HG03097 (cell line): ENCODE data around the gene BTBD2.

Source experiments
- ATAC-seq: cut with Tn5 transposase; IDR thresholded peaks from one replicate; pipeline ENCODE4 v1.9.1; 2021; ENCODE audit not compliant: unreplicated experiment, low FRiP score

Gene BTBD2

DNA sequence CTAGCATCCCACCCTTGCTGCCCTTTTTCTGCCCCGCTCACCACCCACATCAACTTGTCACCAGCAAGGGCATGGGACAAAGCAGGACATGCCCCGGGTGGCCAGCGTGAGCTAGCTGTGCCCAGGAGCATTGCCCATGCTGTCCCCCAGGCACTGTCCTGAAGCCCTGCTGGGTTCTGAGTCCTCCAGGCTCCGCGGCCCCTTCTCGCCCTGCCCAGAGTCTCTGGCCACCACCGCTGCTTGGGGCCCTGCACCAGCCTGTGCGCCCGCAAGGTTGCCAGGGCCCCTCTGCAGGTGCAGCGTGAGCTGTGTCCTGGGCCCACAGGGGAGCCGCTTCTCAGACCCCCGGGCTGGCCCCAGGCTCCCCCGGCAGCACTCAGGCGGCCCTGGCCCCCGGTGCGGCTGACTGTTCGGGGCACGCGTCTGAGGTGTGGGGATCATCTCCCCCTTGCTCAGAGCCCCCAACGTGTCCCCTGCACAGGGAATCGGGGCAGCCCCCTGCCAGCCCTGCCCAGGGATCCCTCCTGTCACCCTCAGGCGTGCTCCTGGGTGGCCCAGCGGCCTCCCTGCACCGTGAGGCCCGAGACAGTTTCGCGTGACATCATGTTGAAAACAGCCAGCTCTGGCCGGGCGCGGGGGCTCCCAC lies 70.5 kb downstream of the BTBD2 start:
- ATAC-seq = no peak

DNA sequence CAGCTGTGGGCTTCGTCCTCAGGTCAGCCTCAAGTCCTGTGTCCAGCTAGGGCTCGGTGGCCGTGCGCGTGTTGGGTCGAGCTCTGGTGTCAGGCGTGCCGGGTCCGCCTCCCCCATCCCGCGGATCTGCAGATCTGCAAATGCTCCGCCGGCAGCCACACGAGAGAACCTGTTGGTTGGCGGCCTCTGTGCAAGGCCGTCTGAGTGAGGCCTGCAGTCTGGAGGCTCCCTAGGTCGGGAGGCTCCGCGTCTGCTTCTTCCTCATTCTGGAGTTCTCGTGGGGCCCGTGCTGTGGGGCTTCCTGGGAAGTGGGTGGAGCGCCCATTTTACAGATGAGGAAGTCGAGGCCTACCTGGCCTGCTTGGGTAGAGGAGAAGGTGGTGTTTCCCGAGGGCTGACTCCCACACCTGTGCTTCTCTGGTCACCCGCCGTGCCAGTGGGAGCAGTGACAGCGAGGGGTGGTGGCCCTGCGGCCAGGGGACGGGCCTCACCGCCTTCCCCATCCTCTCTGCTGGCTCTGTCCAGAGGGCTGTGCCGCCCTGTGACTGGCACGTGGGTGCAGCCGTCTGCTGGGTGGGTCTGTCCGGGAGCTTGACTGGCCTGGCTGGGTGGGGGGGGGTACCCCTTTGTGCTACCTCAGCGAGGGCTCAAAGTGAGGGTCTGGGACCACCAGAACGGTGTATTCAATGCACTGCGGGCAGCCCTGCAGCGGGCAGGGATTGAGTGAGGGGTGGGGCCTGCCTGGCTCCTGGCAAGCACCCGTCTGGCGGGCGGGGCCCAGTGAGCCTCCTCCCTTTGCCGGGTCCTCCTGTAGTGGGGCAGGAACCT lies 71.2 kb downstream of the BTBD2 start:
- ATAC-seq = no peak

DNA sequence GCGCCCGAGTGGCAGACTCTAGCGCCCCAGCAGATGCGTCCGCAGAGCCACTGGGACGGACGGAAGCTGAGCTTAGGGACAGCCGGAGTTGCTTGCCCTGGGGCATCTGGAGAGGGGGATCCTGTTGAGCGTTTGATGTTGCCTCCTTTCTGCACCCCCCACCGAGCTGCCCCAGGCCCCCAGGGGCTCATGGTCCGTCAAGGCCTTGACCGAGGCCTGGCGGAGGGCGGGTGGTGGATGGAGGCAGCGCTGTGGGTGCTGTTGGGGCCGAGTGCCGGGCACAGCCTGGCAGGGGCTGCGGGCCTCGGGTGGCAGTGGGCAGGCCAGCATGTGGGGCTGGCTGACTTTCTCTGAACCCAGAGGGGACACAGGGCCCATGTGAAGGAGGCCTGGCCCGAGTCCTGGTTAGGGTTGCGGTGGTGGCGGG lies 71.8 kb downstream of the BTBD2 start:
- no peak for ATAC-seq

DNA sequence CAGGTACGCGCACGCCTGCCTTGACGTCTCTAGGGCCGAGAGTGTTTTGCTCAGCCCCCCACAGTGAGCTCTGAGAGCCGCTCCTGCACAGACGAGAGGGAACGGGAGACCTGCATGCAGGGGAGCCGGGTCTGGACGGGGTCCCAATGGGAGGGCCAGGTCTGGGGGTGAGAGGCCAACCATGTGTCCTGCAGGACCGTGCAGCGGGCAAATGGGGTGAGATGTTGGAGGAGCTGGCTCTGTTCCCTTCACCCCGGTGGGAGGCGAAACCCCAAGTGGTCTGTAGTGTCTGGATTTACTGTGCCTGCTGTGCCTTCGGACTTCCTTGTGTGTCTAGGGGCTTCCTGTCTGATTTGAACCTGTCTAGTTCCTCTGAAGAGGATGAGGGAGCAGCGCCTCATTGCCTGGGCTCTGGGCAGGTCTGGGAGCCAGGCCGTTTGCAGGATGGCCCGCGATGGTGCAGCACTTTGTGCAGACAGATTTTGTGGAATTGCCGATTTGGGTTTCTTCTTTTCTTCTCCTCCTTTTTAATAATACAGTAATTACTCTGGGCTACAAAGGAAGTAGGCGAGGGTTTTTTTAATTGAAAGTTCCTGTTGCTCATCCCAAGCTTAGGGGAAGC lies 72.5 kb downstream of the BTBD2 start:
- ATAC-seq = no peak

- no peak for ATAC-seq
Measured at GRCh38 chr19:1942078-1942933, 73.2 kb downstream of the BTBD2 start.

DNA sequence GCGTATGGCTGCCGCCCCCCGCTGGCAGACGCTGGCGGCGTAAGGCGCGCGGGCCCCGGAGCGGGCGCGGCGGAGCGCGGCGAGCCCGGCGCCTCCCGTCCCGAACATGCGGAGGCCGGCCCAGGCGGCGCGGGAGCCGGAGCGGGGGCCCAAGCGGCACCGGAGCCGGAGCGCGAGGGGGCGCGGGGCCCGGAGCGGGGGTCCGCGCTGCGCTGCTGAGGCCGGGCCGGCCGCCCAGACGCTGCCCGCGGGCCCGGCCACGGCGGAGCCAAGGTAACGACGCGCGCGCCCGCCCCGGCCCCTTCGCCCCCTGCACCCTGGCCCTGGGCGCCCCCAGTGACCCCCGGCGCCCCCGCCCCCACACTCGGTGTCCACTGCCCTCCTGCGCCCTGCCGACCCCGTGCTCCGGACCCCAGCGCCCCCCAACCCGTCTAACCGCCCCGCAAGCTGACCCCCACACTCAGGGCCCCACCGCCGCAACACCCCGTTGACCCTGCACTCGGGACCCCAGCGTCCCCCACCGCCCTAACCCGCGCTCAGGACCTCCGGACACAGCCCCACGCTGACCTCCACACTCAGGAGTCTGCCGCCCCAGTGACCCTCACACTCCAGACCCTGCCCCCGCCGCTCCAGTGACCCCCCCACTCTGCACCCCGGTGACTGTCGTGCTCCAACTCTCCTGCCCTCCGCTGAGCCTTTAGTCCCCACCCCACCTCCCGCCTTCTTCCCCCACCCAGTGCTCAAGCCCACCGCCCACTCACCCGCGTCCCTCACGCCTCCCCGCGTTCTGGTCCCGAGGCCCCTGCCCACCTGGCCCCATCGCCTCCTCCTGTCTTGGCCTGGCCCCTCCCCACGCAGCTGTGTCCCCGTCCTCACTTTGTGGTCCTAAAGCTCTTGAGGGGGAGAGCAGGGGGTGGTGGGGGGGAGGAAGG lies 74.1 kb downstream of the BTBD2 start, which contains the start of gene CSNK1G2:
Gene CSNK1G2, plus strand, starts transcription at position 27 of the 932 bp plus-strand sequence. CDS start 28,601 bp downstream, outside the sequence.
- peak; percentile 54 for ATAC-seq

DNA sequence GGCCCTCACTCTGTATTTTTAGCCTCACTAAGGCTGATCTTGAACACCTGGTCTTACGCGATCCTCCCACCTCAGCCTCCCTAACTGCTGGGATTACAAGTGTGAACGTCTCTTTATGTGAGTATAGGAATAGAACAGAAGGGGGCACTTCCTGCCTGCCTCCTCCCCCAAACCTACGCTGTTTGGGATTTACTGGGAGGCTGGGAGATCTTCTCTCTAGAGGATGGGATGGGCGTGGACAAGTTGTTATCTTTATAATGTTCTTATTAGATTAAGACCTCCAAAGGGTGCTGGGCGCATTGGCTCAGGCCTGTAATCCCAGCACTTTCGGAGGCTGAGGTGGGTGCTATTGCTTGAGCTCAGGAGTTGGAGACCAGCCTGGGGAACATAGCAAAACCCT lies 77.4 kb downstream of the BTBD2 start:
- ATAC-seq = no peak

DNA sequence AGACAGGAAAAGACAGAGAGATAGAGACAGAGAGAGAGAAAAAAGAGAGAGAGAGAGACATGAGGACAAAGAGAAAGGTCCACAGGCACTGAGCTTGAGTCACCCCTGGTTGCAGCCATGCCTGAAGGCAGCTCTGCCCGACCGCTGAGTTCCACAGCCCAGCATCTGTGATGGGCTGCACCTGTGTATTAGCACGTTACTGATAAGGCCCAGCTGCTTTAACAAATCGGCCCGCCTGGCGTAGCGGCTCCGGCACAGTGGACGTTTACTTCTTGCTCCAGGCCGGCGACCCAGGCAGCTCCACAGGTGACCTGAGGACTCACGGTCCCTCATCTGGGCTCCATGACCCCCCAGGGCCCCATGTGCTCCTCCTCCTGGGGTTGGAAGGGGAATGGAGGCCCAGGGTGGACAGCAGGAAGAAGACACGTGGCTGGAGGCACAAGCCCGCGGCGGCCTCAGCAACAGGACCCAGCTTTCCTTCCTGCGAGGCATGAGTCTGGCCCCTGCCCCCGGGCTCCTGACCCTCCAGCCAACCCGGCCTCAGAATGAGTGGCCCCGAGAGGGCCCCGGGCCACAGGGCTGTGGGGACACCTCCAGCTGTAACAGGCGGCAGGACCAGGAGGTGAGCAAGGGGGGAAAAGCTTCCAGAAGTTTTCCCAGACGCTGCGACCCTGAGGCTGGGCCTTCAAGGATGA lies 78.5 kb downstream of the BTBD2 start:
- no peak for ATAC-seq

- no peak for ATAC-seq
Measured at GRCh38 chr19:1936430-1936829, 79.1 kb downstream of the BTBD2 start.

DNA sequence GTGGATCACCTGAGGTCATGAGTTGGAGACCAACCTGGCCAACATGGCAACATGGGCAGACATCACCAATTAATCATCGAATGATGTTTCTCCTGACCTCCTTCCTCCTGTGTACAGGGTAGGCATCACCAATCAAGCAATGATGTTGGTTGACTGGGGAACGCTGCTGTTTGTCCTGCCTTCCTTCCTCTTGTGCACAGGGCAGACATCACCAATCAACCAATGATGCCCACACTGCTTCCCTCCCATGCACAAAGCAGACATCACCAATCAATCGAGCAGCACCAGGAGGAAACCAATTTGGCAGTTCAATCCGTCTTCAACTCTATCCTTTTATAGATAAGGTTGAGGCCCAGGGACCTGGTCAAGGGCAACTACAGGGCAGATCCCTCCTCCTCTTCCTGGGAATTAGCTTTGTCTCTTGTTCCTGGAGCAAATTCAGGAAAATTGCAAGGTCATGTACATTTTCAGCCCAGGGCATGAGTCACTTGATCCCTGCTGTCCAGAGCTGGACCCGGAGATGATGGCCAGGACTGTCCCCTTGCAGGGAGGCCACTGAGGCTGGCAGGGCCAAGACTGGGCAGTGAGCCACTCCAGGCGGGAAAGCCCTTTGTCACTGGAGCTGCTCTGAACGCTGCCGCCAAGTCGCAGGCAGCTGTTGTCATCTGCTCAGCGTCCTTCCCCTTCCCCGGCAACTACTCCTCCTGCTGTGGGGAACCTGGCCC lies 79.9 kb downstream of the BTBD2 start:
- no peak for ATAC-seq
